WTC11 (cell line): ENCODE measurements around the gene DEFB132. TPM values are rescaled to one million over a fixed set of nuclear protein-coding genes. Genes with fewer than 3 reads are reported as not detected.
A peak's percentile ranks its signal among the peaks of the same experiment; 100 is the strongest.

Experiments
- CBFB ChIP-seq: sonication (generic); formaldehyde crosslinking; IDR thresholded peaks from 2 replicates; pipeline ENCODE4 v1.8.1; 2022; ENCODE audit warnings: mild to moderate bottlenecking, low read depth, missing genetic modification reagents
- CDX4 ChIP-seq: fragments of 250-450 bp; sonication (Bioruptor Pico); IDR thresholded peaks from 2 replicates; pipeline ENCODE4 v1.9.0; 2021; ENCODE audit warnings: moderate library complexity, mild to moderate bottlenecking, inconsistent platforms, borderline replicate concordance
- CREB1 ChIP-seq: sonication (generic); formaldehyde crosslinking; IDR thresholded peaks from 2 replicates; pipeline ENCODE4 v1.8.0; 2023; ENCODE audit warnings: mild to moderate bottlenecking, missing genetic modification reagents
- E2F5 ChIP-seq: sonication (generic); formaldehyde crosslinking; IDR thresholded peaks from 2 replicates; pipeline ENCODE4 v1.8.1; 2022; ENCODE audit warnings: mild to moderate bottlenecking, moderate library complexity, missing genetic modification reagents
- EMX1 ChIP-seq: fragments of 250-450 bp; sonication (Bioruptor Pico); IDR thresholded peaks from 2 replicates; pipeline ENCODE4 v1.8.0; 2021; ENCODE audit warnings: mild to moderate bottlenecking
- ERG ChIP-seq: fragments of 250-450 bp; sonication (Bioruptor Pico); IDR thresholded peaks from 2 replicates; pipeline ENCODE4 v1.8.0; 2021; ENCODE audit warnings: mild to moderate bottlenecking
- ESRRA ChIP-seq: sonication (generic); formaldehyde crosslinking; IDR thresholded peaks from 2 replicates; pipeline ENCODE4 v1.8.1; 2022; ENCODE audit warnings: mild to moderate bottlenecking, missing genetic modification reagents, borderline replicate concordance
- FOXK1 ChIP-seq: sonication (generic); formaldehyde crosslinking; IDR thresholded peaks from 2 replicates; pipeline ENCODE4 v1.8.0; 2022; ENCODE audit warnings: mild to moderate bottlenecking, moderate library complexity, missing genetic modification reagents
- FOXP4 ChIP-seq: sonication (generic); formaldehyde crosslinking; IDR thresholded peaks from 2 replicates; pipeline ENCODE4 v1.8.0; 2022; ENCODE audit warnings: mild to moderate bottlenecking, missing genetic modification reagents
- GABPB1 ChIP-seq: sonication (generic); formaldehyde crosslinking; IDR thresholded peaks from 2 replicates; pipeline ENCODE4 v1.8.1; 2023; ENCODE audit warnings: mild to moderate bottlenecking, missing genetic modification reagents
- HMGXB4 ChIP-seq: sonication (generic); formaldehyde crosslinking; IDR thresholded peaks from 2 replicates; pipeline ENCODE4 v1.8.1; 2023; ENCODE audit warnings: mild to moderate bottlenecking, moderate library complexity, missing genetic modification reagents
- KAT7 ChIP-seq: sonication (generic); formaldehyde crosslinking; IDR thresholded peaks from 2 replicates; pipeline ENCODE4 v1.8.1; 2023; ENCODE audit warnings: missing genetic modification reagents, mild to moderate bottlenecking, borderline replicate concordance
- MYBL2 ChIP-seq: sonication (generic); formaldehyde crosslinking; IDR thresholded peaks from 2 replicates; pipeline ENCODE4 v1.8.1; 2023; ENCODE audit warnings: mild to moderate bottlenecking, moderate library complexity, missing genetic modification reagents
- NFE2L1 ChIP-seq: sonication (generic); formaldehyde crosslinking; IDR thresholded peaks from 2 replicates; pipeline ENCODE4 v1.8.1; 2023; ENCODE audit warnings: missing genetic modification reagents
- NR2C2 ChIP-seq: sonication (generic); formaldehyde crosslinking; IDR thresholded peaks from 2 replicates; pipeline ENCODE4 v1.8.0; 2022; ENCODE audit warnings: mild to moderate bottlenecking, missing genetic modification reagents
- PRDM15 ChIP-seq: sonication (generic); formaldehyde crosslinking; IDR thresholded peaks from 2 replicates; pipeline ENCODE4 v1.8.0; 2022; ENCODE audit warnings: missing genetic modification reagents
- PREB ChIP-seq: sonication (generic); formaldehyde crosslinking; IDR thresholded peaks from 2 replicates; pipeline ENCODE4 v1.8.1; 2022; ENCODE audit warnings: mild to moderate bottlenecking, missing genetic modification reagents, moderate library complexity, borderline replicate concordance
- RORB ChIP-seq: fragments of 250-450 bp; sonication (Bioruptor Pico); IDR thresholded peaks from 2 replicates; pipeline ENCODE4 v1.9.0; 2021; ENCODE audit warnings: mild to moderate bottlenecking
- SMAD3 ChIP-seq: sonication (generic); formaldehyde crosslinking; IDR thresholded peaks from 2 replicates; pipeline ENCODE4 v1.8.0; 2022; ENCODE audit warnings: missing genetic modification reagents, mild to moderate bottlenecking, borderline replicate concordance
- USF1 ChIP-seq: sonication (generic); formaldehyde crosslinking; IDR thresholded peaks from 2 replicates; pipeline ENCODE4 v1.8.0; 2022; ENCODE audit warnings: mild to moderate bottlenecking, missing genetic modification reagents
- ZNF281 ChIP-seq: sonication (generic); formaldehyde crosslinking; IDR thresholded peaks from 2 replicates; pipeline ENCODE4 v1.8.0; 2023; ENCODE audit warnings: mild to moderate bottlenecking, missing genetic modification reagents
- ZNF317 ChIP-seq: sonication (generic); formaldehyde crosslinking; IDR thresholded peaks from 2 replicates; pipeline ENCODE4 v1.8.1; 2023; ENCODE audit warnings: low read depth, mild to moderate bottlenecking, moderate library complexity, missing genetic modification reagents, borderline replicate concordance
- total RNA-seq: library from RNA; stranded (reverse); gene quantifications from 3 replicates; pipeline ENCODE4 v1.2.3, GENCODE V29; 2021

Gene DEFB132
- total RNA-seq, 1 experiment from 2014 or later, result not detected

GRCh38 chr20:297925-298775 is 40.6 kb downstream of the DEFB132 start (continued):
- no peak for TF ChIP-seq PREB
- 0 out of 2 replicates have a peak, but pooled peaks have one; percentile 24 for TF ChIP-seq FOXK1 (CRISPR knock-in tag)
- no peak for TF ChIP-seq USF1 (CRISPR knock-in tag)
- no peak for TF ChIP-seq RORB (CRISPR knock-in tag)
- peak; percentile 66 for TF ChIP-seq GABPB1 (CRISPR knock-in tag)
- TF ChIP-seq HMGXB4, result no peak
- TF ChIP-seq ZNF317, result no peak
- peak; percentile 75; the same call in 1 of the 2 replicates for TF ChIP-seq KAT7
- TF ChIP-seq NR2C2, result no peak
- no peak for TF ChIP-seq EMX1 (CRISPR knock-in tag)
- TF ChIP-seq CDX4 (CRISPR knock-in tag), result no peak
- TF ChIP-seq ESRRA (CRISPR knock-in tag), result no peak
- TF ChIP-seq PRDM15 (CRISPR knock-in tag), result 0 out of 2 replicates have a peak, but pooled peaks have one; percentile 6
- TF ChIP-seq FOXP4 (CRISPR knock-in tag), result peak; percentile 12; the same call in 1 of the 2 replicates
- no peak for TF ChIP-seq ZNF281
- peak; percentile 40; the same call in 1 of the 2 replicates for TF ChIP-seq SMAD3 (CRISPR knock-in tag)
- no peak for TF ChIP-seq NFE2L1
- TF ChIP-seq CBFB (CRISPR knock-in tag), result no peak
- TF ChIP-seq CREB1 (CRISPR knock-in tag), result no peak
- TF ChIP-seq ERG, result no peak
- 0 out of 2 replicates have a peak, but pooled peaks have one; percentile 28 for TF ChIP-seq MYBL2 (CRISPR knock-in tag)
- no peak for TF ChIP-seq E2F5 (CRISPR knock-in tag)
